ENCODE measurements around the gene TCF25. TPM values are rescaled to one million over a fixed set of nuclear protein-coding genes. Genes with fewer than 3 reads are reported as not detected.

The TCF25 gene
- total RNA-seq, 1 experiment from 2014 or later, result 196 TPM

- no peaks in the 10 kb centered on the region for H3K4me1 Mint-ChIP-seq (ENCODE audit: low read depth, unreplicated experiment)
- POLR2A ChIA-PET, result no interaction called here
- Histone ChIP-seq H3K4me3 (ENCODE audit: low read depth, low read length) (no peak overlapping the region), H3K36me3 (ENCODE audit: control insufficient read depth, insufficient read depth, low read length) (peaks cover 11% of the 10 kb centered on the region), H3K27me3 (replicated peaks; ENCODE audit: control insufficient read depth, insufficient read depth, low read length) (no peaks in the 10 kb centered on the region), H3K4me1 (no peaks in the 10 kb centered on the region), H3K9me3 (no peaks in the 10 kb centered on the region)
- CTCF ChIA-PET, result no interaction called here
- DNase-seq, result no peak
- TF ChIP-seq CTCF (IDR thresholded peaks at IDR 0.05; ENCODE audit: insufficient read depth in 1 of 2, low read depth in 1 of 2, low read length in 1 of 2, severe bottlenecking in 1 of 2, unreplicated experiment in 1 of 2), result no peak
- H3K27ac Mint-ChIP-seq (ENCODE audit: unreplicated experiment), result no peak overlapping the region
- no peak overlapping the region for H3K4me3 Mint-ChIP-seq (ENCODE audit: unreplicated experiment)
- H3K36me3 Mint-ChIP-seq (ENCODE audit: insufficient read depth, unreplicated experiment), result peaks cover 84% of the 10 kb centered on the region
- no TSS peak for BruUV-seq (replicated peaks)
- no peaks in the 10 kb centered on the region for H3K9me3 Mint-ChIP-seq (ENCODE audit: unreplicated experiment)
- no peaks in the 10 kb centered on the region for H3K27me3 Mint-ChIP-seq (ENCODE audit: insufficient read depth, unreplicated experiment)
- intact Hi-C loops (cut with micrococcal nuclease; ENCODE audit: unreplicated experiment), result no loop called here
These were observed 20.5 kb downstream of the TCF25 start for GRCh38 chr16:89893642-89894548.

- no peaks in the 10 kb centered on the region for H3K27me3 Mint-ChIP-seq (ENCODE audit: insufficient read depth, unreplicated experiment)
- CTCF ChIA-PET, result no interaction called here
These were observed 22.3 kb downstream of the TCF25 start for GRCh38 chr16:89895482-89896250.

More at GRCh38 chr16:89895482-89896250, 22.3 kb downstream of the TCF25 start:
- no TSS peak for BruUV-seq (replicated peaks)
- no peaks in the 10 kb centered on the region for H3K4me1 ChIP-seq
- no peaks in the 10 kb centered on the region for H3K9me3 ChIP-seq
- intact Hi-C loops (cut with micrococcal nuclease; ENCODE audit: unreplicated experiment), result no loop called here
- Mint-ChIP-seq H3K4me3 (ENCODE audit: unreplicated experiment) (no peak overlapping the region), H3K27ac (ENCODE audit: unreplicated experiment) (no peak overlapping the region), H3K36me3 (ENCODE audit: insufficient read depth, unreplicated experiment) (peaks cover 84% of the 10 kb centered on the region), H3K9me3 (ENCODE audit: unreplicated experiment) (no peaks in the 10 kb centered on the region), H3K4me1 (ENCODE audit: low read depth, unreplicated experiment) (no peaks in the 10 kb centered on the region)
- DNase-seq, result no peak
- no peaks in the 10 kb centered on the region for H3K27me3 ChIP-seq (replicated peaks; ENCODE audit: control insufficient read depth, insufficient read depth, low read length)
- H3K36me3 ChIP-seq (ENCODE audit: control insufficient read depth, insufficient read depth, low read length), result peaks cover 15% of the 10 kb centered on the region
- POLR2A ChIA-PET, result no interaction called here
- H3K4me3 ChIP-seq (ENCODE audit: low read depth, low read length), result no peak overlapping the region
- TF ChIP-seq CTCF (IDR thresholded peaks at IDR 0.05; ENCODE audit: insufficient read depth in 1 of 2, low read depth in 1 of 2, low read length in 1 of 2, severe bottlenecking in 1 of 2, unreplicated experiment in 1 of 2), result no peak

Data from Caco-2 (cell line).